HEK293 (cell line): ENCODE results near the gene DUSP23.

ENCODE experiments used
- BCL11A ChIP-seq: fragments of 450-650 bp; formaldehyde crosslinking; IDR thresholded peaks from 2 replicates; pipeline ENCODE4 v1.5.1; 2016; ENCODE audit warnings: low read depth, missing biosample characterization, missing genetic modification characterization
- FEZF1 ChIP-seq: fragments of 450-650 bp; formaldehyde crosslinking; IDR thresholded peaks from 2 replicates; pipeline ENCODE4 v1.5.1; 2016; ENCODE audit warnings: missing biosample characterization, missing genetic modification characterization
- HOXC10 ChIP-seq: sonication (generic); formaldehyde crosslinking; IDR thresholded peaks from 2 replicates; pipeline ENCODE4 v1.8.1; 2023; ENCODE audit warnings: mild to moderate bottlenecking, missing genetic modification reagents
- HOXD13 ChIP-seq: sonication (generic); formaldehyde crosslinking; IDR thresholded peaks from 2 replicates; pipeline ENCODE4 v1.8.0; 2022; ENCODE audit warnings: missing genetic modification reagents, borderline replicate concordance
- IKZF3 ChIP-seq: fragments of 450-650 bp; IDR thresholded peaks from 2 replicates; pipeline ENCODE4 v1.5.0; 2018; ENCODE audit warnings: missing biosample characterization, mild to moderate bottlenecking, missing genetic modification characterization, moderate library complexity
- KLF8 ChIP-seq: fragments of 450-650 bp; formaldehyde crosslinking; IDR thresholded peaks from 2 replicates; pipeline ENCODE4 v1.5.1; 2016; ENCODE audit warnings: missing biosample characterization, missing genetic modification characterization
- OVOL3 ChIP-seq: fragments of 450-650 bp; formaldehyde crosslinking; IDR thresholded peaks from 2 replicates; pipeline ENCODE4 v1.5.1; 2016; ENCODE audit warnings: missing biosample characterization, missing genetic modification characterization
- SP2 ChIP-seq: fragments of 450-650 bp; formaldehyde crosslinking; IDR thresholded peaks from 2 replicates; pipeline ENCODE4 v1.5.1; 2016; ENCODE audit warnings: missing biosample characterization, missing genetic modification characterization
- WT1 ChIP-seq: fragments of 450-650 bp; formaldehyde crosslinking; IDR thresholded peaks from 2 replicates; pipeline ENCODE4 v1.5.1; 2016; ENCODE audit warnings: missing biosample characterization, missing genetic modification characterization
- ZBTB20 ChIP-seq: fragments of 450-650 bp; formaldehyde crosslinking; IDR thresholded peaks from 2 replicates; pipeline ENCODE4 v1.5.1; 2016; ENCODE audit warnings: missing biosample characterization, missing genetic modification characterization
- ZBTB7A ChIP-seq: fragments of 450-650 bp; formaldehyde crosslinking; IDR thresholded peaks from 2 replicates; pipeline ENCODE4 v1.5.1; 2016; ENCODE audit warnings: low read depth, missing biosample characterization, missing genetic modification characterization
- ZFP37 ChIP-seq: fragments of 450-650 bp; formaldehyde crosslinking; IDR thresholded peaks from 2 replicates; pipeline ENCODE4 v1.5.1; 2016; ENCODE audit warnings: missing biosample characterization, missing genetic modification characterization
- ZNF175 ChIP-seq: fragments of 450-650 bp; formaldehyde crosslinking; IDR thresholded peaks from 2 replicates; pipeline ENCODE4 v1.5.1; 2016; ENCODE audit warnings: missing biosample characterization, missing genetic modification characterization
- ZNF292 ChIP-seq: fragments of 450-650 bp; formaldehyde crosslinking; IDR thresholded peaks from 2 replicates; pipeline ENCODE4 v1.5.1; 2016; ENCODE audit warnings: low read depth, missing biosample characterization, missing genetic modification characterization, borderline replicate concordance
- ZNF391 ChIP-seq: fragments of 450-650 bp; formaldehyde crosslinking; IDR thresholded peaks from 2 replicates; pipeline ENCODE4 v1.5.1; 2016; ENCODE audit warnings: low read depth, missing biosample characterization, missing genetic modification characterization, borderline replicate concordance
- ZNF571 ChIP-seq: fragments of 450-650 bp; formaldehyde crosslinking; IDR thresholded peaks from 2 replicates; pipeline ENCODE4 v1.5.0; 2017; ENCODE audit warnings: missing biosample characterization, missing genetic modification characterization
- ZNF585B ChIP-seq: fragments of 450-650 bp; formaldehyde crosslinking; IDR thresholded peaks from 2 replicates; pipeline ENCODE4 v1.5.1; 2016; ENCODE audit warnings: missing biosample characterization, missing genetic modification characterization
- ZNF600 ChIP-seq: fragments of 450-650 bp; formaldehyde crosslinking; IDR thresholded peaks from 2 replicates; pipeline ENCODE4 v1.5.1; 2016; ENCODE audit warnings: missing biosample characterization, missing genetic modification characterization
- ZNF701 ChIP-seq: fragments of 450-650 bp; formaldehyde crosslinking; IDR thresholded peaks from 2 replicates; pipeline ENCODE4 v1.5.1; 2016; ENCODE audit warnings: missing biosample characterization, missing genetic modification characterization
- ZSCAN18 ChIP-seq: fragments of 450-650 bp; formaldehyde crosslinking; IDR thresholded peaks from 2 replicates; pipeline ENCODE4 v1.5.1; 2016; ENCODE audit warnings: missing biosample characterization, missing genetic modification characterization
- TF ChIP-seq, protein P1 (sequence below): fragments of 450-650 bp; formaldehyde crosslinking; IDR thresholded peaks from 2 replicates; pipeline ENCODE4 v1.5.1; 2016; ENCODE audit warnings: missing biosample characterization, missing genetic modification characterization
- TF ChIP-seq, protein P2 (sequence below): fragments of 450-650 bp; formaldehyde crosslinking; IDR thresholded peaks from 2 replicates; pipeline ENCODE4 v1.5.1; 2016; ENCODE audit warnings: missing biosample characterization, missing genetic modification characterization
- TF ChIP-seq, protein P3 (sequence below): fragments of 450-650 bp; formaldehyde crosslinking; IDR thresholded peaks from 2 replicates; pipeline ENCODE4 v1.5.1; 2016; ENCODE audit warnings: missing biosample characterization, missing genetic modification characterization
- TF ChIP-seq, protein P4 (sequence below): fragments of 450-650 bp; IDR thresholded peaks from 2 replicates; pipeline ENCODE4 v1.5.1; 2018; ENCODE audit warnings: missing biosample characterization, missing genetic modification characterization

Gene DUSP23

DNA sequence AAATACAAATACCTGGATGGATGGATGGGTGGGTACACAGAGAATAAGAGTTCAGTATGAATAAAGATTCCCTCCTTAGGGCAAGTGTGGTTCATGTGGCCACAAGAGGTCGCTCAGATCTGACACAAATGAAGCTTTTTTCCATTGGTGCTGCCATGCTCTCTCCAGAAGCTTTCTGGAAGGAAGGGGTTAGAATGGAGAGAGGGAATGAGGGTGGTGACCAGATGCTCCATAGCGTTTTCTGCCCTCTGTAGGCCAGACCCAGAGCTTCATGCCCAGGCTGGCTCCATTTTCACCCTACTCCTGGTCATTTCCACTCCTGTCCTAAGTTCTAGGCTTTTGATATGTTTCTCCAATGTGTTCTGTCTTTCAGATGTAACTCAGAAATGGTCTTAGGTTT lies 18.1 kb downstream of the DUSP23 start (continued):
- TF ChIP-seq, protein P1, sequence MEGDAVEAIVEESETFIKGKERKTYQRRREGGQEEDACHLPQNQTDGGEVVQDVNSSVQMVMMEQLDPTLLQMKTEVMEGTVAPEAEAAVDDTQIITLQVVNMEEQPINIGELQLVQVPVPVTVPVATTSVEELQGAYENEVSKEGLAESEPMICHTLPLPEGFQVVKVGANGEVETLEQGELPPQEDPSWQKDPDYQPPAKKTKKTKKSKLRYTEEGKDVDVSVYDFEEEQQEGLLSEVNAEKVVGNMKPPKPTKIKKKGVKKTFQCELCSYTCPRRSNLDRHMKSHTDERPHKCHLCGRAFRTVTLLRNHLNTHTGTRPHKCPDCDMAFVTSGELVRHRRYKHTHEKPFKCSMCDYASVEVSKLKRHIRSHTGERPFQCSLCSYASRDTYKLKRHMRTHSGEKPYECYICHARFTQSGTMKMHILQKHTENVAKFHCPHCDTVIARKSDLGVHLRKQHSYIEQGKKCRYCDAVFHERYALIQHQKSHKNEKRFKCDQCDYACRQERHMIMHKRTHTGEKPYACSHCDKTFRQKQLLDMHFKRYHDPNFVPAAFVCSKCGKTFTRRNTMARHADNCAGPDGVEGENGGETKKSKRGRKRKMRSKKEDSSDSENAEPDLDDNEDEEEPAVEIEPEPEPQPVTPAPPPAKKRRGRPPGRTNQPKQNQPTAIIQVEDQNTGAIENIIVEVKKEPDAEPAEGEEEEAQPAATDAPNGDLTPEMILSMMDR (tag by site-specific recombination): peak; percentile 46; the same call in 1 of the 2 replicates
- no peak for TF ChIP-seq KLF8 (tag by site-specific recombination)
- no peak for TF ChIP-seq ZBTB20 (tag by site-specific recombination)
- no peak for TF ChIP-seq ZNF175 (tag by site-specific recombination)
- TF ChIP-seq, protein P2, sequence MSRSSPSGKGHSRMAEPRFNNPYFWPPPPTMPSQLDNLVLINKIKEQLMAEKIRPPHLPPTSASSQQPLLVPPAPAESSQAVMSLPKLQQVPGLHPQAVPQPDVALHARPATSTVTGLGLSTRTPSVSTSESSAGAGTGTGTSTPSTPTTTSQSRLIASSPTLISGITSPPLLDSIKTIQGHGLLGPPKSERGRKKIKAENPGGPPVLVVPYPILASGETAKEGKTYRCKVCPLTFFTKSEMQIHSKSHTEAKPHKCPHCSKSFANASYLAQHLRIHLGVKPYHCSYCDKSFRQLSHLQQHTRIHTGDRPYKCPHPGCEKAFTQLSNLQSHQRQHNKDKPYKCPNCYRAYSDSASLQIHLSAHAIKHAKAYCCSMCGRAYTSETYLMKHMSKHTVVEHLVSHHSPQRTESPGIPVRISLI (tag by site-specific recombination): no peak
- no peak for TF ChIP-seq WT1 (tag by site-specific recombination)
- no peak for TF ChIP-seq ZNF292 (tag by site-specific recombination)
- TF ChIP-seq ZNF571 (tag by site-specific recombination): no peak
- TF ChIP-seq ZNF391 (tag by site-specific recombination): no peak
- TF ChIP-seq OVOL3 (tag by site-specific recombination): no peak
- no peak for TF ChIP-seq BCL11A
- no peak for TF ChIP-seq HOXD13 (CRISPR knock-in tag)
- no peak for TF ChIP-seq ZSCAN18 (tag by site-specific recombination)
- TF ChIP-seq, protein P3, sequence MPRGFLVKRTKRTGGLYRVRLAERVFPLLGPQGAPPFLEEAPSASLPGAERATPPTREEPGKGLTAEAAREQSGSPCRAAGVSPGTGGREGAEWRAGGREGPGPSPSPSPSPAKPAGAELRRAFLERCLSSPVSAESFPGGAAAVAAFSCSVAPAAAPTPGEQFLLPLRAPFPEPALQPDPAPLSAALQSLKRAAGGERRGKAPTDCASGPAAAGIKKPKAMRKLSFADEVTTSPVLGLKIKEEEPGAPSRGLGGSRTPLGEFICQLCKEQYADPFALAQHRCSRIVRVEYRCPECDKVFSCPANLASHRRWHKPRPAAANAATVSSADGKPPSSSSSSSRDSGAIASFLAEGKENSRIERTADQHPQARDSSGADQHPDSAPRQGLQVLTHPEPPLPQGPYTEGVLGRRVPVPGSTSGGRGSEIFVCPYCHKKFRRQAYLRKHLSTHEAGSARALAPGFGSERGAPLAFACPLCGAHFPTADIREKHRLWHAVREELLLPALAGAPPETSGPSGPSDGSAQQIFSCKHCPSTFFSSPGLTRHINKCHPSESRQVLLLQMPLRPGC (tag by site-specific recombination): no peak
- no peak for TF ChIP-seq HOXC10 (CRISPR knock-in tag)
- TF ChIP-seq SP2 (tag by site-specific recombination): no peak
- TF ChIP-seq ZBTB7A (tag by site-specific recombination): no peak
- TF ChIP-seq, protein P4, sequence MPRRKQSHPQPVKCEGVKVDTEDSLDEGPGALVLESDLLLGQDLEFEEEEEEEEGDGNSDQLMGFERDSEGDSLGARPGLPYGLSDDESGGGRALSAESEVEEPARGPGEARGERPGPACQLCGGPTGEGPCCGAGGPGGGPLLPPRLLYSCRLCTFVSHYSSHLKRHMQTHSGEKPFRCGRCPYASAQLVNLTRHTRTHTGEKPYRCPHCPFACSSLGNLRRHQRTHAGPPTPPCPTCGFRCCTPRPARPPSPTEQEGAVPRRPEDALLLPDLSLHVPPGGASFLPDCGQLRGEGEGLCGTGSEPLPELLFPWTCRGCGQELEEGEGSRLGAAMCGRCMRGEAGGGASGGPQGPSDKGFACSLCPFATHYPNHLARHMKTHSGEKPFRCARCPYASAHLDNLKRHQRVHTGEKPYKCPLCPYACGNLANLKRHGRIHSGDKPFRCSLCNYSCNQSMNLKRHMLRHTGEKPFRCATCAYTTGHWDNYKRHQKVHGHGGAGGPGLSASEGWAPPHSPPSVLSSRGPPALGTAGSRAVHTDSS: no peak
- no peak for TF ChIP-seq ZFP37 (tag by site-specific recombination)
- TF ChIP-seq IKZF3 (tag by site-specific recombination): peak; percentile 71; the same call in 1 of the 2 replicates
- no peak for TF ChIP-seq ZNF701 (tag by site-specific recombination)
- 0 out of 2 replicates have a peak, but pooled peaks have one; percentile 32 for TF ChIP-seq ZNF600 (tag by site-specific recombination)
- no peak for TF ChIP-seq FEZF1 (tag by site-specific recombination)
- TF ChIP-seq ZNF585B (tag by site-specific recombination): no peak
